VCaP (cell line): ENCODE data around the gene ASIC4.

Experiments used
- H3K27ac ChIP-seq: fragments of 450-650 bp; 2 replicates; pipeline ENCODE4 v1.5.1; 2017
- TF ChIP-seq, protein P1 (sequence below): fragments of 450-650 bp; conservative IDR thresholded peaks from 2 replicates; pipeline ENCODE4 v1.5.1; 2017; ENCODE audit warnings: mild to moderate bottlenecking, moderate library complexity

The ASIC4 gene

DNA sequence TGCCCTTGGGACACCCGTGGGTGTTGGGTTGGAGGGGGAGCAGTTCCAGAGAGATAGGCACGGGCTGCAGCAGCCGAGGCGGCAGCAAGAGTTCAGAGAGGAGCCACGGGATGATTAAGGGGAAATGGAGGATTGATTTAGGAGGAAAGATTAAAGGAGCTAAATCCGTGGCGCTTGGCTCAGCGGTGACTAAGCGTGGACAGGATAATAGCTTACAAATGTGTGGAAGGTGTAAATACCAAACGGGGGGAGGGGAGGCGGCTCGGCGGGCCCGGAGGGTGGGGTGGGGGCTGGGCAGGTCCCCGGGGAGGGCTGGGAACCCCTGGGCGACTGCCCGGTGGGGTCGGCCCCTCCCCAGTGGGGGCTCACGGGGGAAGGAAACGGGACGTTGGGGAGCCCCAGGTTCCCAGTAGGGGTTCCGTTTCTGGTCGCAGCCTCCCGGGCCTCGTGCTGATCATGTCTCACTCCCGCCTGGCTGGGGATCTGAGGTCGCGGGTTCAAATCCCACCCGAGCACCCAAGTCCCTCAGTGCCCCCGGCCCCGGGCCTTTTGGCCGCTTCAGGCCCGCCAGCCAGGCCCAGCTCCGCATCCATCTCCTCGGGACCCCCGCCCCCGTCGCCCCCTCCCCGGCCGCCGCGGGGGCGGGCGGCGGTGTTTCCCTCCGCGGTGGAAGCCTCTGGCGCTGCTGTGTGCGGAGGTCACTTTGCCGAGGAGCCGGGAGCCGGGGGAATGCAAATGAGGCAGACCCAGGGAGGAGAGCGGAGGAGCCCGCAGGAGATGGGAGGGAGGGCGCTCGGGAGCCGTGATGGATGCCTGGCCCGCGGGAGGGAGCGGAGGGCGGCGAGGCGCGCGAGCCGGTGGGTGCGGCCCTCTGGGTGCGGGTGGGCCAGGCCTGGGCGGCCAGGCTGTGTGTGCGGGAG is 8.1 kb downstream of the ASIC4 start:
- TF ChIP-seq, protein P1, sequence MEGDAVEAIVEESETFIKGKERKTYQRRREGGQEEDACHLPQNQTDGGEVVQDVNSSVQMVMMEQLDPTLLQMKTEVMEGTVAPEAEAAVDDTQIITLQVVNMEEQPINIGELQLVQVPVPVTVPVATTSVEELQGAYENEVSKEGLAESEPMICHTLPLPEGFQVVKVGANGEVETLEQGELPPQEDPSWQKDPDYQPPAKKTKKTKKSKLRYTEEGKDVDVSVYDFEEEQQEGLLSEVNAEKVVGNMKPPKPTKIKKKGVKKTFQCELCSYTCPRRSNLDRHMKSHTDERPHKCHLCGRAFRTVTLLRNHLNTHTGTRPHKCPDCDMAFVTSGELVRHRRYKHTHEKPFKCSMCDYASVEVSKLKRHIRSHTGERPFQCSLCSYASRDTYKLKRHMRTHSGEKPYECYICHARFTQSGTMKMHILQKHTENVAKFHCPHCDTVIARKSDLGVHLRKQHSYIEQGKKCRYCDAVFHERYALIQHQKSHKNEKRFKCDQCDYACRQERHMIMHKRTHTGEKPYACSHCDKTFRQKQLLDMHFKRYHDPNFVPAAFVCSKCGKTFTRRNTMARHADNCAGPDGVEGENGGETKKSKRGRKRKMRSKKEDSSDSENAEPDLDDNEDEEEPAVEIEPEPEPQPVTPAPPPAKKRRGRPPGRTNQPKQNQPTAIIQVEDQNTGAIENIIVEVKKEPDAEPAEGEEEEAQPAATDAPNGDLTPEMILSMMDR = no peak
- H3K27ac ChIP-seq = no peak overlapping the region

DNA sequence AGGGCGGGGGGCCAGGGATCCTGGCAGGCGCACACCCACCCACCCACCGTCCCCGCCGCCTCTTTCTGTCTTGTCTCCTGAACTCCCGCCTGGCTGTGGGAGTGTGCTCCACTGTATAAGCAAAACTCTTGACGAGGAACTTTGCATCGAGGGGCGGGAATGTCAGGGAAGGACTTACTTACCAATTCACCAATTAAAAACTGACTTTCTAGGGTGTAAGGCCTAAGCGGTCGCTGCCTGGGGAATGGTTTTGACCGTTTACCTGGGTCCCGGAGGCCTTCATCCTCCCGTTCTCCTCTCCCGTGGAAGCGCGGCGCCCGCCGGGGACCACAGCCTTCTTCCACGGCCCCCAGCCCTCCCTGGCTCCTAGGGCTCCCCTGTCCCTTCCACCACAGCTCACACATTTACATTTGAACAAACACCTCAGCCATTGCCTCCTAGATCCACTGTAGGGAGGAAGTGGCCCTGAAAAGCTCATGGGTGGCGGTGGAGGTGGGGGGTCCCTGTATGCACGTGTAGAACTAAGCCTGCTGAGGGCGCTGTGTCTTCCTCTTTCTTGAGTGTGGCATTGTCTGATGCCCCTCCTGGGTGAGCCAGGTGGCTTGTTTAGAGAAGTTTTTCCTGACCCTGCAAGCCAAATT is 8.9 kb downstream of the ASIC4 start:
- TF ChIP-seq, protein P1 = no peak
- no peak overlapping the region for H3K27ac ChIP-seq

DNA sequence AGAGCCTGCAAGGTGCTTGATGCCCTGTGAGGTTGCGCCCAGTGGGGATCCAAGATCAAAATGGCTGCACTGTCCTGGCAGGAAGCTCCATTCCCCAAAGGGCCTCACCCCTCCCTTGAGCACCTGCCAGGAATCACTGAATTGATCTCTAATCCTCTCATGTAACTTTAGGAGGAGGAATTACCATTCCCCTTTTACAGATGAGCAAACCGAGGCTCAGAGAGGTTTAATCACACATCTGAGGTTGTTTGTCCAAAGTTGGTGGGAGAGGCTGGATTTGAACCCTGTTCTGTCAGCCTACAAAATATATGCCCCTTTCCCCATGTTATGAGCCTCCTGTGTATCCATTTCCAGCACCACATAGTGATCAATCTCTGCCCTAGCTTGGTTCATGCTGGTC is 10.5 kb downstream of the ASIC4 start:
- H3K27ac ChIP-seq = no peak overlapping the region
- TF ChIP-seq, protein P1 = no peak

DNA sequence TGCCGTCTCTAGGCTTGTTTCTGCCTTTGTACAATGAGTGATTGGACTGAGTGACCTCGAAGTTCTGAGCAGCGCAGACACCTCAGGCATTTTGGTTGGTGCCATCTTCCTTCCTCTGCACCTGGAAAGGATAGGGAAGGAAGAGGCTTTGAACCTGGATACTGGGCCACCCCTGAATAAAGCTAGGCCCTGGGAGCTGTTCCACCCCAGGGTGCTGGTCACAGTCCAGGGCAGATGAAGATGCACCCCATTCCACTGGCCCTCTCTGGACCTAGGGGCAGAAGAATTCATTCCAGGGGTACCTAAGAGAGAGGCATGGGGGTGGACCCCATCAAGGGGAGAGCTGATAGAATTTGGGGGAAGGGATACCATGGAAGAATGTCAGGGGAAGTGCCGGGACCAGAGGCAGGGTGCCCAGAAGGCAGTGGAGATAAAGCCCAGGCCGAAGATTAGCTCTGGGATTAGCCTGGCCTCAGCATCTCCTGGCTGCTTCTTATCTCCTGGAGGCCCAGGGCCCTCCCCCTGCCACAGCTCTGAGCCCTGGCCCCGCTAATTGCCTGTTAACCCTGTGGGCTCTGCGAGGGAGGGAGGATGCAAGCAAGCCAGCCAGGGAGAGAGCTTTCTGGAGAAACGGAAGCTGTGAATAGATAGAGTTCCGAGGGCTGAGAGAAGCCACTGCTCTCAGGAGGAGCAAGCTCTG is 11.4 kb downstream of the ASIC4 start:
- TF ChIP-seq, protein P1 = no peak
- H3K27ac ChIP-seq = no peak overlapping the region; the same call in 1 of the 2 replicates

DNA sequence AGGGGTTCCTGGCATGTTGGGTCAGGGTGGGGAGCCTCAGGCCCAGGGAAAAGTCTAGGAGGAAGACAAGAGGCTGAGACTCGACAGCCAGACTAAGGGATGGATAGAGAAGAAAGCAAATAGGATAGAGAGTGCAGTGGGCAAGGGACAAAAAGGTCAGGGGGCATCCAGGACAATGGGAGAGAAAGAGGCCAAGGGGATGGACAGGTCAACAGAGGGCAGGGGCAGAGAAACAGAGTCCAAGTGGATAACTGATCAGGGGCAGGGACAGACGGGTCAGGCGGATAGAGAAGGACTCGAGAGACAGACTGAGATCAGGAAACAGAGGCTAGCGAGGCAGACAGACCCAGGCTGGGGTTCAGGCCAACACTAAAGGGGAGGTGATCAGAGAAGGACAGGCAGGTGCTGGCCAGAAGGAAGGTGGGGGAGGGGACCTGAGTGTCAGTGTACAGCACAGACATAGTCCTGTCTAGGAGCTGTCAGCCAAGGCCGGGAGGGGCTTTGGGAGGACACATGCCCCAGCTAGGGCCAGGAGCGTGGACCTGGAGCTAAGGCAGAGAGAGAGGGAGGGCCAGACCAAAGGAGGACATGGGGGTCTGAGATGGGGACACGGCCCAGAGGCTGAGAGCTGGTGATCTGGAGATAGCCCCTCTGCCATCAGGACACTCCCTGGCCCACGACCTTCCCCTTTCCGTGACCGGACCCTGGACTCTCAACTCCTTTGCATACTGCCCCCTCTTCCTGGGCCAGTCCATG is 12.2 kb downstream of the ASIC4 start:
- H3K27ac ChIP-seq = peak overlapping the region; percentile 38; the same call in 1 of the 2 replicates
- TF ChIP-seq, protein P1 = no peak

DNA sequence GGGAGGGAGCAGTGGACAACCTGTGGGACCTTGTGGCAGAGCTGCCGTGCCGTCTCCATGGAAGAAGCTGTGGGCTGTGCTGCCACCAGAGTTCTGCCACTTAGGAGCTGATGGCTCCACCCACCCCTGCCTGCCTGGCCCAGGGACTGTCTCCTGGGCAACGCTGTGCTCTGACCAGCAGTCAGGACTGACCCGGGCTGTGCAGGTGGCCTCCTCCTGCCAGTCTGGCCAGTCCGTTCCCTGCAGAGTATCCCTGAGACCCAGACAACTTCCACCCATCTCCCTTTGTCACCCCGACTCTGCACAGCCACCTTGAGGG is 12.8 kb downstream of the ASIC4 start:
- TF ChIP-seq, protein P1 = no peak
- peak overlapping the region; percentile 38; the same call in 1 of the 2 replicates for H3K27ac ChIP-seq
